ENCODE results near the gene BCL2.

BCL2 gene

GRCh38 chr18:63142594-63143225 is 176.9 kb downstream of the BCL2 start:
- Mint-ChIP-seq H3K4me1 (peaks cover 93% of the 10 kb centered on the region), H3K36me3 (ENCODE audit: low read depth) (no peaks in the 10 kb centered on the region), H3K27ac (peak overlapping the region; percentile 24 to 84 (median 68)), H3K4me3 (peak overlapping the region in 2 of 3 experiments; percentile 0 to 27), H3K9me3 (no peaks in the 10 kb centered on the region), H3K27me3 (ENCODE audit: low read depth) (no peaks in the 10 kb centered on the region)
- TF ChIP-seq, protein P1, sequence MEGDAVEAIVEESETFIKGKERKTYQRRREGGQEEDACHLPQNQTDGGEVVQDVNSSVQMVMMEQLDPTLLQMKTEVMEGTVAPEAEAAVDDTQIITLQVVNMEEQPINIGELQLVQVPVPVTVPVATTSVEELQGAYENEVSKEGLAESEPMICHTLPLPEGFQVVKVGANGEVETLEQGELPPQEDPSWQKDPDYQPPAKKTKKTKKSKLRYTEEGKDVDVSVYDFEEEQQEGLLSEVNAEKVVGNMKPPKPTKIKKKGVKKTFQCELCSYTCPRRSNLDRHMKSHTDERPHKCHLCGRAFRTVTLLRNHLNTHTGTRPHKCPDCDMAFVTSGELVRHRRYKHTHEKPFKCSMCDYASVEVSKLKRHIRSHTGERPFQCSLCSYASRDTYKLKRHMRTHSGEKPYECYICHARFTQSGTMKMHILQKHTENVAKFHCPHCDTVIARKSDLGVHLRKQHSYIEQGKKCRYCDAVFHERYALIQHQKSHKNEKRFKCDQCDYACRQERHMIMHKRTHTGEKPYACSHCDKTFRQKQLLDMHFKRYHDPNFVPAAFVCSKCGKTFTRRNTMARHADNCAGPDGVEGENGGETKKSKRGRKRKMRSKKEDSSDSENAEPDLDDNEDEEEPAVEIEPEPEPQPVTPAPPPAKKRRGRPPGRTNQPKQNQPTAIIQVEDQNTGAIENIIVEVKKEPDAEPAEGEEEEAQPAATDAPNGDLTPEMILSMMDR (IDR thresholded peaks at IDR 0.05; ENCODE audit: unreplicated experiment in 3 of 3) = no peak

- H3K27ac Mint-ChIP-seq = peak overlapping the region; percentile 3 to 21 (median 17)
- TF ChIP-seq, protein P1 (IDR thresholded peaks at IDR 0.05; ENCODE audit: unreplicated experiment in 3 of 3) = no peak
- H3K4me1 Mint-ChIP-seq = peaks cover 92% of the 10 kb centered on the region
- H3K9me3 Mint-ChIP-seq = no peaks in the 10 kb centered on the region
- H3K36me3 Mint-ChIP-seq (ENCODE audit: low read depth) = no peaks in the 10 kb centered on the region
- H3K4me3 Mint-ChIP-seq = no peak overlapping the region
- H3K27me3 Mint-ChIP-seq (ENCODE audit: low read depth) = no peaks in the 10 kb centered on the region
Measured at GRCh38 chr18:63141778-63142176, 177.8 kb downstream of the BCL2 start.

DNA sequence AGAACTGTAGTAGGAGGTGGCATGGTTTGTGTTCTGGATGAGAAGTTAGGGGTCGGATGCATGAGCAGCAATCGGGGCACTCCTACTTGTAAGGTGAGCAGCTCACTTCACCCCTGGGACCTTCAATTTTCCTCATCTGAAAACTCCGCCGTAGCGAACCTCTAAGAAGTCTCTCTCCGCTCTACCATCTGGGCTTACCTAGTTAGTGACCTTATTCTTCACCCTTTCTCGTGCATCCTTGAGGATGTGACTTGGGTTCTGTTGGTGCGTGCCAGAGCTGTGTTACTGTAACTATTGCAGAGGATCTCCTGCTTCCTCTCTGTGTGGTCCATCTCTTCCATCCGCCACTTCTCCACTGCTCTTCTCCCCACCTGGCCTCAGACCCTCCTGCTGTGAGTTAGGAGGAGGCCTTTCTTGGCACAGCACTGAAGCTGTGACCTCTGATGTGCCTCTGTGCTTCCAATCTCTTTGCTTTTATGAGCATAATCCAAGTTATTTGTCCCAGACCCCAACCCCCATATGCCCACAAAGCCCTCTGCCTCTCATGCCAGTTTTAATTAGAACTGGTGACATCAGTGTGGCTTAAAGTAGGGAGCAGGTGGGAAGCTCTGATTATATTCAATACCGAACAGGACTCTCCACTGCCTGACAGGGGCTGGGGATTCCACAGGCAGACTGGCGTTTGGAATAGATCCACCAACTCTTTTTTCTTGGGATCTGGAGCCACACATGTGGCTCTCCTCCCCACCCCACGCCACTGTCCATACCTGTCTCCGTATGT is 178.4 kb downstream of the BCL2 start:
- TF ChIP-seq, protein P1 (IDR thresholded peaks at IDR 0.05; ENCODE audit: unreplicated experiment in 3 of 3) = no peak
- H3K36me3 Mint-ChIP-seq (ENCODE audit: low read depth) = no peaks in the 10 kb centered on the region
- H3K9me3 Mint-ChIP-seq = no peaks in the 10 kb centered on the region
- H3K4me1 Mint-ChIP-seq = peaks cover 86% of the 10 kb centered on the region
- H3K27me3 Mint-ChIP-seq (ENCODE audit: low read depth) = no peaks in the 10 kb centered on the region
- H3K4me3 Mint-ChIP-seq = peak overlapping the region in 1 of 3 experiments; percentile 1
- peak overlapping the region; percentile 3 to 21 (median 17) for H3K27ac Mint-ChIP-seq

DNA sequence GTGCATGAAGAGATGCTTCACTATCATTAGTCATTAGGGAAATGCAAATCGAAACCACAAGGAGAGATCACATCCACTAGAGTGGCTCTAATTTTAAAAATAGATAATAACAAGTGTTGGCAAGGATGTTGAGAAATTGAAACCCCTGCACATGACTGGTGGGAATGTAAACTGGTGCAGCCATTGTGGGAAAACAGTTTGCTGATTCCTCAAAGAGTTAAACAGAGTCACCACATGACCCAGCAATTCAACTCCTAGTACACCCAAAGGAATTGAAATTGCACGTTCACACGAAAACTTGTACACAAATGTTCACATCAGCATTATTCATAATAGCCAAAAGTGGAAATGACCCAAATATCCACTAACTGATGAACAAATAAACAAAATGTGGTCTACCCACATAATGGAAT is 179.5 kb downstream of the BCL2 start:
- H3K27me3 Mint-ChIP-seq (ENCODE audit: low read depth) = no peaks in the 10 kb centered on the region
- H3K27ac Mint-ChIP-seq = peak overlapping the region in 1 of 3 experiments; percentile 67
- peaks cover 75% of the 10 kb centered on the region for H3K4me1 Mint-ChIP-seq
- no peak overlapping the region for H3K4me3 Mint-ChIP-seq
- TF ChIP-seq, protein P1 (IDR thresholded peaks at IDR 0.05; ENCODE audit: unreplicated experiment in 3 of 3) = no peak
- no peaks in the 10 kb centered on the region for H3K36me3 Mint-ChIP-seq (ENCODE audit: low read depth)
- no peaks in the 10 kb centered on the region for H3K9me3 Mint-ChIP-seq

- TF ChIP-seq, protein P1 (IDR thresholded peaks at IDR 0.05; ENCODE audit: unreplicated experiment in 3 of 3) = no peak
- no peaks in the 10 kb centered on the region for H3K9me3 Mint-ChIP-seq
Measured at GRCh38 chr18:63138436-63139340, 180.9 kb downstream of the BCL2 start.

More at GRCh38 chr18:63138436-63139340, 180.9 kb downstream of the BCL2 start:
- Mint-ChIP-seq H3K36me3 (ENCODE audit: low read depth) (no peaks in the 10 kb centered on the region), H3K27me3 (ENCODE audit: low read depth) (no peaks in the 10 kb centered on the region), H3K27ac (peak overlapping the region; percentile 7 to 69 (median 11)), H3K4me1 (peaks cover 61% of the 10 kb centered on the region), H3K4me3 (peak overlapping the region; percentile 61 to 62 (median 61))
